Right atrium auricular region (tissue), 2 donors: ENCODE data around the gene SEC24C. TPM values are rescaled to one million over a fixed set of nuclear protein-coding genes. Genes with fewer than 3 reads are reported as not detected.
A peak's percentile ranks its signal among the peaks of the same experiment; 100 is the strongest.
"Not testable (repeated sequence)": the region's sequence is repeated elsewhere in the genome, so short reads cannot be mapped to it uniquely, and the experiment has no call there.

Experiments
- DNase-seq: peaks from one replicate; pipeline ENCODE4 v3.0.0-alpha.2; 2019; ENCODE audit warnings: low spot score
- H3K27ac ChIP-seq, 2 donors: fragments of 200-600 bp; sonication (generic); 1 replicate in 1 of 2; 2 replicates in 1 of 2; pipeline ENCODE4 v1.5.1; 2016 to 2019
- H3K27me3 ChIP-seq, 2 donors: fragments of 200-600 bp; sonication (generic); one replicate each; pipeline versions ENCODE4 v1.5.1 to v1.6.0; 2017 to 2019
- H3K36me3 ChIP-seq: fragments of 200-600 bp; sonication (generic); one replicate; pipeline ENCODE4 v1.5.1; 2016
- H3K4me1 ChIP-seq, 2 donors: fragments of 200-600 bp; sonication (generic); one replicate each; pipeline versions ENCODE4 v1.5.1 to v1.6.0; 2017 to 2019
- H3K4me3 ChIP-seq, 2 donors: fragments of 200-600 bp; sonication (generic); 1 replicate in 1 of 2; 2 replicates in 1 of 2; pipeline ENCODE4 v1.5.1; 2017 to 2019; ENCODE audit warnings: mild to moderate bottlenecking in 1 of 2, moderate library complexity in 1 of 2
- H3K9me3 ChIP-seq, 2 donors: fragments of 200-600 bp; sonication (generic); one replicate each; pipeline ENCODE4 v1.5.1; 2019
- total RNA-seq, 2 donors: library from RNA; depleted of rRNA; stranded (reverse); fragments of >200 nt; gene quantifications; one replicate each; pipeline ENCODE4 v1.1.0, GENCODE V29; 2016
- TF ChIP-seq, protein P1 (sequence below), 2 donors: fragments of 200-600 bp; sonication (generic); IDR thresholded peaks; one replicate each; pipeline ENCODE4 v1.5.1; 2019; ENCODE audit warnings: antibody characterized with exemption in 2 of 2

SEC24C gene
- total RNA-seq, 2 donors from 2014 or later: 38.5 to 51.8 TPM

- no peaks in the 10 kb centered on the region for H3K9me3 ChIP-seq
- peak overlapping the region; percentile 84 to 96 for H3K4me3 ChIP-seq
- no peaks in the 10 kb centered on the region for H3K27me3 ChIP-seq
- TF ChIP-seq, protein P1, sequence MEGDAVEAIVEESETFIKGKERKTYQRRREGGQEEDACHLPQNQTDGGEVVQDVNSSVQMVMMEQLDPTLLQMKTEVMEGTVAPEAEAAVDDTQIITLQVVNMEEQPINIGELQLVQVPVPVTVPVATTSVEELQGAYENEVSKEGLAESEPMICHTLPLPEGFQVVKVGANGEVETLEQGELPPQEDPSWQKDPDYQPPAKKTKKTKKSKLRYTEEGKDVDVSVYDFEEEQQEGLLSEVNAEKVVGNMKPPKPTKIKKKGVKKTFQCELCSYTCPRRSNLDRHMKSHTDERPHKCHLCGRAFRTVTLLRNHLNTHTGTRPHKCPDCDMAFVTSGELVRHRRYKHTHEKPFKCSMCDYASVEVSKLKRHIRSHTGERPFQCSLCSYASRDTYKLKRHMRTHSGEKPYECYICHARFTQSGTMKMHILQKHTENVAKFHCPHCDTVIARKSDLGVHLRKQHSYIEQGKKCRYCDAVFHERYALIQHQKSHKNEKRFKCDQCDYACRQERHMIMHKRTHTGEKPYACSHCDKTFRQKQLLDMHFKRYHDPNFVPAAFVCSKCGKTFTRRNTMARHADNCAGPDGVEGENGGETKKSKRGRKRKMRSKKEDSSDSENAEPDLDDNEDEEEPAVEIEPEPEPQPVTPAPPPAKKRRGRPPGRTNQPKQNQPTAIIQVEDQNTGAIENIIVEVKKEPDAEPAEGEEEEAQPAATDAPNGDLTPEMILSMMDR (IDR thresholded peaks at IDR 0.05): no peak
- no peak for DNase-seq
- H3K36me3 ChIP-seq: peaks cover 21% of the 10 kb centered on the region
- H3K4me1 ChIP-seq: peaks cover 0 to 47% of the 10 kb centered on the region in 2 donors
- peak overlapping the region; percentile 90 to 91 for H3K27ac ChIP-seq
These were observed 41.7 kb downstream of the SEC24C start for GRCh38 chr10:73785721-73786511.

GRCh38 chr10:73786512-73786885, 42.3 kb downstream of the SEC24C start:
- Histone ChIP-seq H3K4me3 (peak overlapping the region; percentile 84 to 96), H3K4me1 (peaks cover 0 to 41% of the 10 kb centered on the region in 2 donors), H3K9me3 (no peaks in the 10 kb centered on the region), H3K27ac (peak overlapping the region in 1 of 2 donors; percentile 91), H3K27me3 (no peaks in the 10 kb centered on the region), H3K36me3 (peaks cover 27% of the 10 kb centered on the region)
- DNase-seq: no peak
- TF ChIP-seq, protein P1 (IDR thresholded peaks at IDR 0.05): no peak

- not testable (repeated sequence) for H3K27ac ChIP-seq, H3K27me3 ChIP-seq, H3K9me3 ChIP-seq, DNase-seq
- peaks cover 34% of the 10 kb centered on the region for H3K36me3 ChIP-seq
- peaks cover 0 to 41% of the 10 kb centered on the region in 2 donors for H3K4me1 ChIP-seq
- peak overlapping the region in 1 of 2 donors; percentile 96 for H3K4me3 ChIP-seq
These were observed 43.0 kb downstream of the SEC24C start for GRCh38 chr10:73787031-73787800.

DNA sequence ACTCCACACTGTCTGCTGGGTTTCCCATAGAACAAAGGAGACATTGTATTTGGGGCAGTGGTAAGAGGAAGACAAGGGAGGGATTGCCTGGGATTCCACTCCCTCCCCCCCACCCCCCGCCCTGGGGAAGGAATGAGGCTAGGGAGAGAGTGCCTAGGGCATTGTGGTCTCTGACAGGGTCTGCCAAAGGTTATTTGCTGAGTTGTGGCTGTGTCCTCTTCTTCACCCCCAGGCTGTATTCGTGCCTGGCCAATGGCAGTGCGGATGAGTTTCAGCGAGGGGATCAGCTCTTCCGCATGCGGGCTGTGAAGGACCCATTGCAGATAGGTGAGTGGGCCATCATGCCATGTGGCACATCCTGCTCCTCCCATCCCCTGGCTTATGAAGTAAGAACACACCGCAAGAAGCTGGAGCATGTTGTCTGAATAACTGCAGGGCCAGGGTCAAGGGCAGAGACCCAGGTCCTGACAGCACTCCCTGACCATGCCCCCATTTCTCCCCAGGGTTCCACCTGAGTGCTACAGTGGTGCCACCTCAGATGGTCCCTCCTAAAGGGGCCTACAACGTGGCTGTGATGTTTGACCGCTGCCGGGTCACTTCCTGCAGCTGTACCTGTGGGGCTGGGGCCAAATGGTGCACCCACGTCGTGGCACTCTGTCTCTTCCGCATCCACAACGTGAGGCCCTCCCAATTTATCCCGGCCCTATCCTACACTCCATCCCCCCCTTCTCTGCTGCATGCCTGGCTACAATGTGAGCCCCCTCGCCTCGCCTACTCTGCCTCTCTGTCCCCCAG, 44.9 kb downstream of the SEC24C start:
- peaks cover 0 to 28% of the 10 kb centered on the region in 2 donors for H3K4me1 ChIP-seq
- H3K4me3 ChIP-seq: no peak overlapping the region
- H3K36me3 ChIP-seq: peaks cover 53% of the 10 kb centered on the region
- DNase-seq: no peak
- H3K9me3 ChIP-seq: no peaks in the 10 kb centered on the region
- H3K27me3 ChIP-seq: no peaks in the 10 kb centered on the region
- TF ChIP-seq, protein P1 (IDR thresholded peaks at IDR 0.05): no peak
- H3K27ac ChIP-seq: no peak overlapping the region

GRCh38 chr10:73789659-73790055, 45.5 kb downstream of the SEC24C start:
- no peaks in the 10 kb centered on the region for H3K27me3 ChIP-seq
- H3K36me3 ChIP-seq: peaks cover 59% of the 10 kb centered on the region
- DNase-seq: no peak
- no peak overlapping the region for H3K4me3 ChIP-seq
- H3K9me3 ChIP-seq: no peaks in the 10 kb centered on the region
- peaks cover 0 to 27% of the 10 kb centered on the region in 2 donors for H3K4me1 ChIP-seq
- H3K27ac ChIP-seq: no peak overlapping the region
- TF ChIP-seq, protein P1 (IDR thresholded peaks at IDR 0.05): no peak
